Measurements from ENCODE around the gene NCAN. TPM values are rescaled to one million over a fixed set of nuclear protein-coding genes. Genes with fewer than 3 reads are reported as not detected.

The NCAN gene
- total and polyA plus RNA-seq, 2 of the 13 experiments (the other 11 are each of a cell fraction or from before 2014, with no cell fraction given), result not detected

GRCh38 chr19:19214892-19215291, 3.1 kb downstream of the NCAN start (continued):
- TF ChIP-seq ZNF232 (CRISPR knock-in tag; IDR thresholded peaks at IDR 0.05; ENCODE audit: borderline replicate concordance) (peak; percentile 96), CREM (IDR thresholded peaks at IDR 0.05) (no peak), CREM (CRISPR knock-in tag; IDR thresholded peaks at IDR 0.05) (no peak), ZNF749 (CRISPR knock-in tag; IDR thresholded peaks at IDR 0.05; ENCODE audit: borderline replicate concordance) (0 out of 2 replicates have a peak, but pooled peaks have one; percentile 58), RFX5 (IDR thresholded peaks at IDR 0.05; ENCODE audit: low read depth, low read length) (no peak), TSC22D2 (CRISPR knock-in tag; IDR thresholded peaks at IDR 0.05; ENCODE audit: borderline replicate concordance) (peak; percentile 98), MTERF4 (CRISPR knock-in tag; IDR thresholded peaks at IDR 0.05) (peak; percentile 84; the same call in 1 of the 2 replicates), TRIM24 (CRISPR knock-in tag; IDR thresholded peaks at IDR 0.05) (no peak), ZFP37 (CRISPR knock-in tag; IDR thresholded peaks at IDR 0.05; ENCODE audit: borderline replicate concordance) (peak; percentile 90), ZNF224 (CRISPR knock-in tag; IDR thresholded peaks at IDR 0.05) (no peak), ARID4A (CRISPR knock-in tag; IDR thresholded peaks at IDR 0.05; ENCODE audit: borderline replicate concordance) (peak; percentile 58; the same call in 1 of the 2 replicates), CCDC6 (CRISPR knock-in tag; IDR thresholded peaks at IDR 0.05) (0 out of 2 replicates have a peak, but pooled peaks have one; percentile 28), BORCS8-MEF2B (CRISPR knock-in tag; IDR thresholded peaks at IDR 0.05) (peak; percentile 92), ZNF138 (CRISPR knock-in tag; IDR thresholded peaks at IDR 0.05; ENCODE audit: low read depth) (peak; percentile 76; the same call in 1 of the 2 replicates), SMARCE1 (IDR thresholded peaks at IDR 0.05; ENCODE audit: borderline replicate concordance) (no peak), ZNF260 (CRISPR knock-in tag; IDR thresholded peaks at IDR 0.05; ENCODE audit: borderline replicate concordance, low read depth) (no peak), SATB2 (CRISPR knock-in tag; IDR thresholded peaks at IDR 0.05) (peak; percentile 80; the same call in 1 of the 2 replicates), ZNF766 (CRISPR knock-in tag; IDR thresholded peaks at IDR 0.05; ENCODE audit: borderline replicate concordance) (0 out of 2 replicates have a peak, but pooled peaks have one; percentile 59), NR2F6 (IDR thresholded peaks at IDR 0.05) (no peak), NR2F6 (CRISPR knock-in tag; IDR thresholded peaks at IDR 0.05) (no peak), SCMH1 (CRISPR knock-in tag; IDR thresholded peaks at IDR 0.05; ENCODE audit: borderline replicate concordance) (no peak), SAP130 (CRISPR knock-in tag; IDR thresholded peaks at IDR 0.05; ENCODE audit: low read depth) (peak; percentile 79)
- TF ChIP-seq, protein P1, sequence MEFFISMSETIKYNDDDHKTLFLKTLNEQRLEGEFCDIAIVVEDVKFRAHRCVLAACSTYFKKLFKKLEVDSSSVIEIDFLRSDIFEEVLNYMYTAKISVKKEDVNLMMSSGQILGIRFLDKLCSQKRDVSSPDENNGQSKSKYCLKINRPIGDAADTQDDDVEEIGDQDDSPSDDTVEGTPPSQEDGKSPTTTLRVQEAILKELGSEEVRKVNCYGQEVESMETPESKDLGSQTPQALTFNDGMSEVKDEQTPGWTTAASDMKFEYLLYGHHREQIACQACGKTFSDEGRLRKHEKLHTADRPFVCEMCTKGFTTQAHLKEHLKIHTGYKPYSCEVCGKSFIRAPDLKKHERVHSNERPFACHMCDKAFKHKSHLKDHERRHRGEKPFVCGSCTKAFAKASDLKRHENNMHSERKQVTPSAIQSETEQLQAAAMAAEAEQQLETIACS (CRISPR knock-in tag; IDR thresholded peaks at IDR 0.05), result no peak
- TF ChIP-seq, protein P2, sequence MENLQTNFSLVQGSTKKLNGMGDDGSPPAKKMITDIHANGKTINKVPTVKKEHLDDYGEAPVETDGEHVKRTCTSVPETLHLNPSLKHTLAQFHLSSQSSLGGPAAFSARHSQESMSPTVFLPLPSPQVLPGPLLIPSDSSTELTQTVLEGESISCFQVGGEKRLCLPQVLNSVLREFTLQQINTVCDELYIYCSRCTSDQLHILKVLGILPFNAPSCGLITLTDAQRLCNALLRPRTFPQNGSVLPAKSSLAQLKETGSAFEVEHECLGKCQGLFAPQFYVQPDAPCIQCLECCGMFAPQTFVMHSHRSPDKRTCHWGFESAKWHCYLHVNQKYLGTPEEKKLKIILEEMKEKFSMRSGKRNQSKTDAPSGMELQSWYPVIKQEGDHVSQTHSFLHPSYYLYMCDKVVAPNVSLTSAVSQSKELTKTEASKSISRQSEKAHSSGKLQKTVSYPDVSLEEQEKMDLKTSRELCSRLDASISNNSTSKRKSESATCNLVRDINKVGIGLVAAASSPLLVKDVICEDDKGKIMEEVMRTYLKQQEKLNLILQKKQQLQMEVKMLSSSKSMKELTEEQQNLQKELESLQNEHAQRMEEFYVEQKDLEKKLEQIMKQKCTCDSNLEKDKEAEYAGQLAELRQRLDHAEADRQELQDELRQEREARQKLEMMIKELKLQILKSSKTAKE (CRISPR knock-in tag; IDR thresholded peaks at IDR 0.05; ENCODE audit: borderline replicate concordance), result no peak

Measured in HepG2 (cell line).